ENCODE results near the gene PARP8. TPM values are rescaled to one million over a fixed set of nuclear protein-coding genes. Genes with fewer than 3 reads are reported as not detected.
"Not testable (repeated sequence)": the region's sequence is repeated elsewhere in the genome, so short reads cannot be mapped to it uniquely, and the experiment has no call there.

The PARP8 gene
- polyA plus RNA-seq, 4 donors = 14.7 to 17.7 (median 15.9) TPM

- DNase-seq (ENCODE audit: low read depth in 4 of 4, low spot score in 2 of 4) = no peak
Measured at GRCh38 chr5:50767588-50767987, 101.2 kb downstream of the PARP8 start.

- DNase-seq (ENCODE audit: low read depth in 4 of 4, low spot score in 2 of 4) = no peak
Measured at GRCh38 chr5:50768634-50769033, 102.2 kb downstream of the PARP8 start.

- DNase-seq (ENCODE audit: low read depth in 4 of 4, low spot score in 2 of 4) = no peak
Measured at GRCh38 chr5:50770441-50770840, 104.0 kb downstream of the PARP8 start.

- DNase-seq (ENCODE audit: low read depth in 4 of 4, low spot score in 2 of 4) = not testable (repeated sequence)
Measured at GRCh38 chr5:50774446-50775175, 108.2 kb downstream of the PARP8 start.

- no peak for DNase-seq (ENCODE audit: low read depth in 4 of 4, low spot score in 2 of 4)
Measured at GRCh38 chr5:50786073-50786472, 119.6 kb downstream of the PARP8 start.

GRCh38 chr5:50791813-50792212, 125.4 kb downstream of the PARP8 start:
- no peak for DNase-seq (ENCODE audit: low read depth in 4 of 4, low spot score in 2 of 4)

GRCh38 chr5:50792843-50793242, 126.4 kb downstream of the PARP8 start:
- DNase-seq (ENCODE audit: low read depth in 4 of 4, low spot score in 2 of 4) = no peak

- no peak for DNase-seq (ENCODE audit: low read depth in 4 of 4, low spot score in 2 of 4)
Measured at GRCh38 chr5:50794812-50795211, 128.4 kb downstream of the PARP8 start.

- no peak for DNase-seq (ENCODE audit: low read depth in 4 of 4, low spot score in 2 of 4)
Measured at GRCh38 chr5:50798002-50798401, 131.6 kb downstream of the PARP8 start.

GRCh38 chr5:50799596-50799995, 133.2 kb downstream of the PARP8 start:
- DNase-seq (ENCODE audit: low read depth in 4 of 4, low spot score in 2 of 4) = no peak

- no peak for DNase-seq (ENCODE audit: low read depth in 4 of 4, low spot score in 2 of 4)
Measured at GRCh38 chr5:50800410-50800809, 134.0 kb downstream of the PARP8 start.

GRCh38 chr5:50807661-50808060, 141.2 kb downstream of the PARP8 start:
- DNase-seq (ENCODE audit: low read depth in 4 of 4, low spot score in 2 of 4) = no peak

GRCh38 chr5:50808406-50808805, 142.0 kb downstream of the PARP8 start:
- DNase-seq (ENCODE audit: low read depth in 4 of 4, low spot score in 2 of 4) = no peak

GRCh38 chr5:50811746-50812145, 145.3 kb downstream of the PARP8 start:
- not testable (repeated sequence) for DNase-seq (ENCODE audit: low read depth in 4 of 4, low spot score in 2 of 4)

- DNase-seq (ENCODE audit: low read depth in 4 of 4, low spot score in 2 of 4) = no peak
Measured at GRCh38 chr5:50813691-50814090, 147.3 kb downstream of the PARP8 start.

GRCh38 chr5:50814556-50814955, 148.1 kb downstream of the PARP8 start:
- no peak for DNase-seq (ENCODE audit: low read depth in 4 of 4, low spot score in 2 of 4)

- DNase-seq (ENCODE audit: low read depth in 4 of 4, low spot score in 2 of 4) = no peak
Measured at GRCh38 chr5:50822046-50822445, 155.6 kb downstream of the PARP8 start.

- DNase-seq (ENCODE audit: low read depth in 4 of 4, low spot score in 2 of 4) = no peak
Measured at GRCh38 chr5:50822761-50823160, 156.3 kb downstream of the PARP8 start.

- DNase-seq (ENCODE audit: low read depth in 4 of 4, low spot score in 2 of 4) = no peak
Measured at GRCh38 chr5:50823568-50823967, 157.1 kb downstream of the PARP8 start.

GRCh38 chr5:50824109-50824508, 157.7 kb downstream of the PARP8 start:
- no peak for DNase-seq (ENCODE audit: low read depth in 4 of 4, low spot score in 2 of 4)

GRCh38 chr5:50827516-50828247, 161.2 kb downstream of the PARP8 start:
- no peak for DNase-seq (ENCODE audit: low read depth in 4 of 4, low spot score in 2 of 4)

GRCh38 chr5:50829023-50829422, 162.6 kb downstream of the PARP8 start:
- no peak for DNase-seq (ENCODE audit: low read depth in 4 of 4, low spot score in 2 of 4)

Measured in left renal cortex interstitium (tissue), 4 donors.